ENCODE measurements around the gene VCPKMT. TPM values are rescaled to one million over a fixed set of nuclear protein-coding genes. Genes with fewer than 3 reads are reported as not detected.

Gene VCPKMT
- total RNA-seq, 1 experiment from 2014 or later, result 9.7 TPM

GRCh38 chr14:50070840-50071548, 45.4 kb downstream of the VCPKMT start:
- peaks cover 9% of the 10 kb centered on the region for H3K9me3 Mint-ChIP-seq (ENCODE audit: unreplicated experiment)
- peaks cover 18% of the 10 kb centered on the region for H3K36me3 Mint-ChIP-seq (ENCODE audit: insufficient read depth, unreplicated experiment)
- Histone ChIP-seq H3K9me3 (no peaks in the 10 kb centered on the region), H3K4me3 (ENCODE audit: low read depth, low read length) (no peak overlapping the region), H3K27me3 (replicated peaks; ENCODE audit: control insufficient read depth, insufficient read depth, low read length) (no peaks in the 10 kb centered on the region), H3K36me3 (ENCODE audit: control insufficient read depth, insufficient read depth, low read length) (no peaks in the 10 kb centered on the region), H3K4me1 (peaks cover 44% of the 10 kb centered on the region)
- H3K27me3 Mint-ChIP-seq (ENCODE audit: insufficient read depth, unreplicated experiment), result no peaks in the 10 kb centered on the region
- no TSS peak for BruUV-seq (replicated peaks)
- TF ChIP-seq CTCF (IDR thresholded peaks at IDR 0.05; ENCODE audit: insufficient read depth in 1 of 2, low read depth in 1 of 2, low read length in 1 of 2, severe bottlenecking in 1 of 2, unreplicated experiment in 1 of 2), result no peak
- H3K4me3 Mint-ChIP-seq (ENCODE audit: unreplicated experiment), result no peak overlapping the region
- POLR2A ChIA-PET, result no interaction called here
- intact Hi-C loops (cut with micrococcal nuclease; ENCODE audit: unreplicated experiment), result no loop called here
- peak overlapping the region; percentile 88 for H3K27ac Mint-ChIP-seq (ENCODE audit: unreplicated experiment)
- peaks cover 37% of the 10 kb centered on the region for H3K4me1 Mint-ChIP-seq (ENCODE audit: low read depth, unreplicated experiment)
- CTCF ChIA-PET, result no interaction called here
- no peak for DNase-seq

- Histone ChIP-seq H3K9me3 (no peaks in the 10 kb centered on the region), H3K27me3 (replicated peaks; ENCODE audit: control insufficient read depth, insufficient read depth, low read length) (no peaks in the 10 kb centered on the region), H3K4me1 (peaks cover 44% of the 10 kb centered on the region), H3K36me3 (ENCODE audit: control insufficient read depth, insufficient read depth, low read length) (no peaks in the 10 kb centered on the region), H3K4me3 (ENCODE audit: low read depth, low read length) (no peak overlapping the region)
- TF ChIP-seq CTCF (IDR thresholded peaks at IDR 0.05; ENCODE audit: insufficient read depth in 1 of 2, low read depth in 1 of 2, low read length in 1 of 2, severe bottlenecking in 1 of 2, unreplicated experiment in 1 of 2), result no peak
- Mint-ChIP-seq H3K9me3 (ENCODE audit: unreplicated experiment) (peaks cover 7% of the 10 kb centered on the region), H3K4me1 (ENCODE audit: low read depth, unreplicated experiment) (peaks cover 37% of the 10 kb centered on the region), H3K36me3 (ENCODE audit: insufficient read depth, unreplicated experiment) (peaks cover 18% of the 10 kb centered on the region), H3K27ac (ENCODE audit: unreplicated experiment) (no peak overlapping the region), H3K27me3 (ENCODE audit: insufficient read depth, unreplicated experiment) (no peaks in the 10 kb centered on the region), H3K4me3 (ENCODE audit: unreplicated experiment) (no peak overlapping the region)
- intact Hi-C loops (cut with micrococcal nuclease; ENCODE audit: unreplicated experiment), result no loop called here
- BruUV-seq (replicated peaks), result no TSS peak
- POLR2A ChIA-PET, result interaction anchor here (1.3 kb wide), 1 partner anchor 207 kb away, joined by 10 read pairs; no protein-coding TSS in a partner anchor
- CTCF ChIA-PET, result interaction anchor here (0.6 to 1.4 kb wide), 3 partner anchors 10 to 202 kb away, joined by 3 to 6 read pairs (median 5); no protein-coding TSS in a partner anchor
- no peak for DNase-seq
Measured at GRCh38 chr14:50070230-50070629, 46.1 kb downstream of the VCPKMT start.

- no TSS peak for BruUV-seq (replicated peaks)
- no peaks in the 10 kb centered on the region for H3K27me3 ChIP-seq (replicated peaks; ENCODE audit: control insufficient read depth, insufficient read depth, low read length)
- H3K36me3 ChIP-seq (ENCODE audit: control insufficient read depth, insufficient read depth, low read length), result no peaks in the 10 kb centered on the region
- H3K27ac Mint-ChIP-seq (ENCODE audit: unreplicated experiment), result peak overlapping the region; percentile 53
- H3K36me3 Mint-ChIP-seq (ENCODE audit: insufficient read depth, unreplicated experiment), result peaks cover 18% of the 10 kb centered on the region
- peaks cover 37% of the 10 kb centered on the region for H3K4me1 Mint-ChIP-seq (ENCODE audit: low read depth, unreplicated experiment)
- H3K27me3 Mint-ChIP-seq (ENCODE audit: insufficient read depth, unreplicated experiment), result no peaks in the 10 kb centered on the region
- H3K9me3 ChIP-seq, result no peaks in the 10 kb centered on the region
- intact Hi-C loops (cut with micrococcal nuclease; ENCODE audit: unreplicated experiment), result loop anchor here (1.0 to 2.0 kb wide), 3 partner anchors 8 to 51 kb away; no protein-coding TSS in a partner anchor
- peaks cover 44% of the 10 kb centered on the region for H3K4me1 ChIP-seq
- ChIA-PET CTCF (interaction anchor here (0.7 to 1.4 kb wide), 8 partner anchors 9 to 217 kb away, joined by 3 to 11 read pairs (median 3); partner anchors contain the start of gene NEMF), POLR2A (interaction anchor here (0.5 to 1.3 kb wide), 3 partner anchors 11 to 206 kb away, joined by 4 to 10 read pairs (median 4); no protein-coding TSS in a partner anchor)
- TF ChIP-seq CTCF (IDR thresholded peaks at IDR 0.05; ENCODE audit: insufficient read depth in 1 of 2, low read depth in 1 of 2, low read length in 1 of 2, severe bottlenecking in 1 of 2, unreplicated experiment in 1 of 2), result no peak
- DNase-seq, result peak; percentile 64 to 80
- H3K9me3 Mint-ChIP-seq (ENCODE audit: unreplicated experiment), result no peaks in the 10 kb centered on the region
- H3K4me3 Mint-ChIP-seq (ENCODE audit: unreplicated experiment), result peak overlapping the region; percentile 27
- no peak overlapping the region for H3K4me3 ChIP-seq (ENCODE audit: low read depth, low read length)
Measured at GRCh38 chr14:50069325-50069724, 47.0 kb downstream of the VCPKMT start.

Measured in Caco-2 (cell line).